Measurements from ENCODE around the gene AMER2.

Gene AMER2

GRCh38 chr13:25137788-25138115, 34.3 kb downstream of the AMER2 start:
- Histone ChIP-seq H3K4me1 (ENCODE audit: low read length) (no peaks in the 10 kb centered on the region), H3K27me3 (ENCODE audit: low read depth, low read length) (no peaks in the 10 kb centered on the region), H2AFZ (ENCODE audit: low read depth, low read length) (no peak overlapping the region), H3K9ac (ENCODE audit: low read length) (no peak overlapping the region), H3K36me3 (replicated peaks; ENCODE audit: low read depth, low read length) (peaks cover 4% of the 10 kb centered on the region), H3K4me3 (ENCODE audit: low read length) (no peak overlapping the region), H3K9me3 (ENCODE audit: insufficient read depth, low read length) (no peaks in the 10 kb centered on the region; the same call in none of the 2 replicates), H3K27ac (ENCODE audit: low read length) (no peak overlapping the region), H3K4me2 (ENCODE audit: low read length) (no peak overlapping the region), H4K20me1 (ENCODE audit: insufficient read depth, low read length) (no peaks in the 10 kb centered on the region), H3K79me2 (ENCODE audit: low read length) (no peaks in the 10 kb centered on the region)
- TF ChIP-seq EZH2phosphoT487 (IDR thresholded peaks at IDR 0.05; ENCODE audit: low read depth) (no peak), CTCF (IDR thresholded peaks at IDR 0.05; ENCODE audit: low read depth, low read length) (no peak)

DNA sequence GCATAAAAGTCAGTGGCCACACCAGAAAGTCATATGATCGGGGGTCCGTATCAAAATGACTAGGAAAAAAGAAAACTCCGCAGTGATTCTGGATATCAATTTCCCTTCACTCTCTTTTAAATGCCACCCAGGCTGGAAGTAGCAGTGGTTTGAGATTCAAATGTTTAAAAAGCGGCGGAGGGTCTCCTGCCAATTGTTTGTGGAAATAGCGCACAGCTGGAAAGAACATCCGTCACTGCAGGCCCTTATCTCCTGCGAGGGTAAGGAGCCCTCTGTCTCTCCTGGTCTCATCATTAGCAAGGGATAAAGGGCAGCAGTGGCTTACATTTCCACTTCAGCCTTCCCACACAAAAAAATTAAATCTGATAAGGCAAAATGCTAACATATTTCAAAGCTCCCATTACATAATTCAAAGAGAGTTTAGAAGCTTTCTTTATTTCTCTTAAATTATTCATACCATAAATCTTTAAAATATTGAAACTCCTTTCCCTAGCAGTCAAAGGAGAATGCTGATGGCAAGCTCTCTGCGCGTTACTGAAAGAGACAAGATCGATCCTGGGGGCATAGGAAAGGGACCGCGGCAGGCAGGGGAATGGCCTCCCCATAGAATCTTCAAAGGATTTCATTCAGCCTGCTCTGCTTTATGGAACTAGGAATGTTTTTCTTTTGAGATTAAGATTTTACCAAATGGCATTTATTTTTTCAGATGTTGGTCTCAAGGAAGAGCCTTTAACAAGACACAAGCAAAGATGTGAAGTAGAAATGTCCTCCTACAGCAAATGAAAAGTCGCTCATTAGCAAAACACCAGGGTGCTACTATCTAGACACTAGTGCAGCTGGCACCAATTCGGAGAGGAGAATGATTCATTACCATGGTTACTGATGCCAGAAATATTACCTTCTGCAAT, 35.0 kb downstream of the AMER2 start:
- H3K36me3 ChIP-seq (replicated peaks; ENCODE audit: low read depth, low read length), result peaks cover 4% of the 10 kb centered on the region
- TF ChIP-seq CTCF (IDR thresholded peaks at IDR 0.05; ENCODE audit: low read depth, low read length) (no peak), EZH2phosphoT487 (IDR thresholded peaks at IDR 0.05; ENCODE audit: low read depth) (no peak)
- H3K4me1 ChIP-seq (ENCODE audit: low read length), result no peaks in the 10 kb centered on the region
- no peak overlapping the region for H3K4me2 ChIP-seq (ENCODE audit: low read length)
- H3K9ac ChIP-seq (ENCODE audit: low read length), result no peak overlapping the region
- no peaks in the 10 kb centered on the region; the same call in none of the 2 replicates for H3K9me3 ChIP-seq (ENCODE audit: insufficient read depth, low read length)
- no peak overlapping the region for H2AFZ ChIP-seq (ENCODE audit: low read depth, low read length)
- H3K4me3 ChIP-seq (ENCODE audit: low read length), result no peak overlapping the region
- H4K20me1 ChIP-seq (ENCODE audit: insufficient read depth, low read length), result no peaks in the 10 kb centered on the region
- no peaks in the 10 kb centered on the region for H3K27me3 ChIP-seq (ENCODE audit: low read depth, low read length)
- no peaks in the 10 kb centered on the region for H3K79me2 ChIP-seq (ENCODE audit: low read length)
- no peak overlapping the region for H3K27ac ChIP-seq (ENCODE audit: low read length)

- TF ChIP-seq CTCF (IDR thresholded peaks at IDR 0.05; ENCODE audit: low read depth, low read length) (no peak), EZH2phosphoT487 (IDR thresholded peaks at IDR 0.05; ENCODE audit: low read depth) (no peak)
- H3K27ac ChIP-seq (ENCODE audit: low read length), result no peak overlapping the region
- H3K36me3 ChIP-seq (replicated peaks; ENCODE audit: low read depth, low read length), result peaks cover 4% of the 10 kb centered on the region
- H3K4me3 ChIP-seq (ENCODE audit: low read length), result no peak overlapping the region
- H3K4me2 ChIP-seq (ENCODE audit: low read length), result no peak overlapping the region
- no peaks in the 10 kb centered on the region for H4K20me1 ChIP-seq (ENCODE audit: insufficient read depth, low read length)
- H2AFZ ChIP-seq (ENCODE audit: low read depth, low read length), result no peak overlapping the region
- peaks cover 8% of the 10 kb centered on the region for H3K4me1 ChIP-seq (ENCODE audit: low read length)
- H3K9me3 ChIP-seq (ENCODE audit: insufficient read depth, low read length), result no peaks in the 10 kb centered on the region; the same call in none of the 2 replicates
- H3K9ac ChIP-seq (ENCODE audit: low read length), result no peak overlapping the region
- no peaks in the 10 kb centered on the region for H3K27me3 ChIP-seq (ENCODE audit: low read depth, low read length)
- no peaks in the 10 kb centered on the region for H3K79me2 ChIP-seq (ENCODE audit: low read length)
These were observed 36.2 kb downstream of the AMER2 start for GRCh38 chr13:25135896-25136295.

- H3K4me3 ChIP-seq (ENCODE audit: low read length), result no peak overlapping the region
- no peak overlapping the region for H3K9ac ChIP-seq (ENCODE audit: low read length)
- no peaks in the 10 kb centered on the region for H4K20me1 ChIP-seq (ENCODE audit: insufficient read depth, low read length)
- H3K9me3 ChIP-seq (ENCODE audit: insufficient read depth, low read length), result no peaks in the 10 kb centered on the region; the same call in none of the 2 replicates
- peaks cover 13% of the 10 kb centered on the region for H3K4me1 ChIP-seq (ENCODE audit: low read length)
- peaks cover 4% of the 10 kb centered on the region for H3K36me3 ChIP-seq (replicated peaks; ENCODE audit: low read depth, low read length)
- H3K27ac ChIP-seq (ENCODE audit: low read length), result no peak overlapping the region
- H3K4me2 ChIP-seq (ENCODE audit: low read length), result no peak overlapping the region
- H2AFZ ChIP-seq (ENCODE audit: low read depth, low read length), result no peak overlapping the region
- TF ChIP-seq CTCF (IDR thresholded peaks at IDR 0.05; ENCODE audit: low read depth, low read length) (no peak), EZH2phosphoT487 (IDR thresholded peaks at IDR 0.05; ENCODE audit: low read depth) (no peak)
- no peaks in the 10 kb centered on the region for H3K79me2 ChIP-seq (ENCODE audit: low read length)
- no peaks in the 10 kb centered on the region for H3K27me3 ChIP-seq (ENCODE audit: low read depth, low read length)
These were observed 39.2 kb downstream of the AMER2 start for GRCh38 chr13:25132751-25133390.
